HFF-Myc (cell line): ENCODE data around the gene FHIT.

Source experiments
- DNase-seq: peaks from one replicate; pipeline ENCODE4 v3.0.0-alpha.2; 2011; ENCODE audit warnings: low read depth; ENCODE audit errors: extremely low read depth
- H3K4me3 ChIP-seq: replicated peaks from 2 replicates; pipeline ENCODE4 v1.5.1; 2011; ENCODE audit warnings: low read depth, mild to moderate bottlenecking, control low read depth, low read length
- CTCF ChIP-seq: IDR thresholded peaks from 2 replicates; pipeline ENCODE4 v1.5.1; 2012; ENCODE audit warnings: mild to moderate bottlenecking, low read depth, low read length, control low read depth; ENCODE audit errors: missing control alignments

Gene FHIT

GRCh38 chr3:59800481-59800880 is 1450.8 kb downstream of the FHIT start:
- no peak for TF ChIP-seq CTCF
- DNase-seq, result no peak
- H3K4me3 ChIP-seq, result no peak overlapping the region

GRCh38 chr3:59798372-59799086 is 1452.7 kb downstream of the FHIT start:
- TF ChIP-seq CTCF, result no peak
- no peak for DNase-seq
- no peak overlapping the region for H3K4me3 ChIP-seq

GRCh38 chr3:59797533-59797932 is 1453.7 kb downstream of the FHIT start:
- DNase-seq, result no peak
- H3K4me3 ChIP-seq, result no peak overlapping the region
- no peak for TF ChIP-seq CTCF

GRCh38 chr3:59796456-59796855 is 1454.8 kb downstream of the FHIT start:
- H3K4me3 ChIP-seq, result no peak overlapping the region
- DNase-seq, result no peak
- no peak for TF ChIP-seq CTCF

- no peak for DNase-seq
- no peak overlapping the region for H3K4me3 ChIP-seq
- no peak for TF ChIP-seq CTCF
Measured at GRCh38 chr3:59795756-59796155, 1455.5 kb downstream of the FHIT start.

- no peak for DNase-seq
- H3K4me3 ChIP-seq, result no peak overlapping the region
- no peak for TF ChIP-seq CTCF
Measured at GRCh38 chr3:59793976-59794375, 1457.3 kb downstream of the FHIT start.

GRCh38 chr3:59791774-59792308 is 1459.4 kb downstream of the FHIT start:
- no peak for TF ChIP-seq CTCF
- no peak overlapping the region for H3K4me3 ChIP-seq
- no peak for DNase-seq
